Putamen (tissue), 1 donor: ENCODE data around the gene JUP.

Source experiments
- DNase-seq: peaks from one replicate; pipeline ENCODE4 v3.0.0-alpha.2; 2016; ENCODE audit warnings: low spot score

The JUP gene

DNA sequence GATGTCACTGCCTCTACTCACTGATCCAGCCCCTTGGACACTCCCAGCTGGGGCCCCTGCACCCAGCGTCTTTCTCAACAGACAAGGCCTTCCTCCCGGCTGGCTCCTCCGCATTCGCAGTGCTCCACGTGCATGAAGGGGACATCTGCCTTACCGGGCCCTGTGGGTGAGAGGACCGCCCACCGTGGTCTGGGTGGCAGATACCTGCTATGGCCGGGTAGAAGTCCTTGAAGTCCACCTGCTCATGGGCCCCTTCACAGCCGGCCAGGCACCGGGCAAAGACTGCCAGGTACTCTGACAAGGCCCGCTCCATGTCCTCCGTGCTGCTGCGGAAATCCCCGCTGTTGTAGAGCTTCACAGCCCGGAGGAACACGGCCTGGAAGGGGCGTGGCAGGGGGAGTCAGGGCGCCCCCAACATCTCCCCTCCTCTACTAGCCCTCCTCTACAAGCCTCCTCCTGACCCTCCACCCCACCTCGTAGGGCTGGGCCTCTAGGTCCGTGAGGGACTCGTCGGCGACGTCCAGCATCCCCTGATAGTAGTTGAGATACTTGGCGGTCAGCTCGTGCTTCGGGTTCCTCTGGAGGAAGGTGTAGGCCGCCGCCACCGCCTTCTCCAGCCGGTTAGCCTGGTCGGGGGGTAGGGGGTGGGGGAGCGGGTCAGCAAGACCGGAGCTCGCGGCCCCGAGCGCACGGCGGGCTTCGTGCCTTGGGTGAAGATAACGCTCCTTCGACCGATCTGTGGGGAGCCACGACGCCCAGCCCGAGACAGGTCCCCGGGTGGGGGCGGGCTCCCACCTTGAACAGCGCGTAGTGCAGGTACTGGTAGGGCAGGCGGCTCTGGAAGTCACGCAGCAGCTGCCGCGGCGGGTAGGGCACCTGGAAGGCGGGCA is 24.4 kb upstream of the JUP start:
- DNase-seq, result no peak

DNA sequence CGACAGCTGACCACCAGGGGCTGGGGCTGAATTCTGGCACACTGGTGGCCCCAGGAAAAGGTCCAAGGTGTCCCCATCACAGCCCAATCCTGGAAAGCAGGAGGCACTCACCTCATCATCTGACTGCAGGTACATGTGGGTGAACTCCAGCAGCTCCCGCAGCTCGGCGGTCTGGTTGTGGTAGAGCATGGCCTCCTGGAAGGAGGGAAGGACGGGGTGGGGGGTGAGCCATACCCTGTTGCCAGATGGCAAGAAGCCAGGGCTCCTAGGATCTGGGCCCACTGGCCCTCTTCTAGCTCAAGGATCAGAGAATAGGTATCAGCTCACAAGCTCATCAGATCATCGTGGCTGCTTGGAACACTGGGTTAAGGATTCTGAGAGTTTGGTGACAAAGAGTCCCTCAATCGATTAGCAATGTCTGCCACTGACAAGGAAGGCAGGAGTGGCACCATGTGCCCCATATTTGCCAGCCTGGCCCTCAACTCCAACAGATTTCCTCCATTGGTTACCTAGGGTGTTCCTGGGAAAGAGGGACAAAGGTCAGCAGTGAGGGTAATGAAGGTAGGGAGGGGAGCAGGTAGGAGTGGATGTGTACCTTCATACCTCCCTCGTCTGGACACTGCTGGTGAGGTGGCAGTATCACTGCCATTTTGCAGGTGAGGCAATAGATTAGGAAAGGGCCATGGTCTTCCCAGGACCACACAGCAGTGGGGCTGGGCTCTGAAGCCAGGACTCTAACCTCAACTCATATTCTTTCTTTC is 20.4 kb upstream of the JUP start:
- DNase-seq, result no peak

GRCh38 chr17:41803049-41804020 is 16.8 kb upstream of the JUP start:
- no peak for DNase-seq

GRCh38 chr17:41801374-41802271 is 15.1 kb upstream of the JUP start:
- peak; percentile 61 for DNase-seq

DNA sequence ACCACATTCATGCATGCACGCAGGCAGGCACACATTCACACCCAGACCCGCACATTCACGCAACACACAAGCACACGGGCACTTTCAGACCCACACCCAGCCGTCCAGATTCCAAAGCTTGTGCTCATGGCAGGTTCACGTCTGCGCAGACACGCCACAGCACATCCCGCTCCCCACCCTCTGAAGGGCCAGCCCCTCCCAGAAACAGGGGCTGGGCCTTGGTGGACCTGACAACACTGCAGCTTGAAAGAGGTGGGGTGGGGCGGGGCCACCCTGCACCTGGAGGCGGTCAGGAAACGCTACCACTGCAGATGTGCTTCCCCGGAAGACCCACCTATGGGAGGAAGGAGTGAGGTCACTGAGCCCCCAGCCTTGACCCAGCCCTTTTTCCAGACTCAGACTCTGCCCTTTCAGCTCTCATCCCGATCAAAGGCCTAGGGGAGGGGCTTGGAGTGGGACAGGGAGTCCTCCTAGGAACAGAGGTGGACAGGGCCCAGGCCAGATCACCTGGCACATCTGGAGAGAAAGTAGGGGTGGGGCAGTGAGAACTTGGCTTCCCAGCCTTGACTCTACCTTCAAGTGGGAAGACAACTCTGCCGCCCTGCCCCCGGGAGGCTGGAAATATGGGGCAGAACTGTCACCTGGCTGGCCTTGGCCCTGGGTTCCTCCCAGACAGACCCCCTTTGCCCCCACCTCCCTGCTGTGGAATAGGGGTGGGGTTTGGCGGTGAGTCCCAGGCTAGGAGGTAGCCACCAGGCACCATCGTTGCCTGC is 14.3 kb upstream of the JUP start:
- DNase-seq, result no peak

- no peak for DNase-seq
Observed at GRCh38 chr17:41799366-41799765, 12.9 kb upstream of the JUP start.

GRCh38 chr17:41797377-41797776 is 10.9 kb upstream of the JUP start:
- no peak for DNase-seq

GRCh38 chr17:41796121-41796895 is 9.8 kb upstream of the JUP start:
- no peak for DNase-seq

DNA sequence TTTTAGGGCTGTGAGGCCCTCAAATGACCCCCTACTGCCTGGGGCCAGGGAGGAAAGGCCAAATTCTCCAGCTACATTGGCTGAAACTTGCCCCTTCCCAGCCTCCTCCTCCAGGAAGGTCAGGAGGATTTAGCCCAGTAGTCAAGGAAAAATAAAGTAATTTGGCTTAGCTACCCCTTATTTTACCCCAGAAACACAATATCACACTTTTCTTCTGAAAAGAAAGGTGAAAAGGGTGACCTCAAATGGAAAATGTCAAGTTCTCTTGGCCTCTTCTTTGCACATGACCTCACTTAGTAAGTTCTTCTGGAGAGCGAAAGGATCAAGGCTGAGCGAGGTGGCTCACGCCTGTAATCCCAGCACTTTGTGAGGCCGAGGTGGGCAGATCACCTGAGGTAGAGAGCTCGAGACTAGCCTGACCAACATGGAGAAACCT is 8.0 kb upstream of the JUP start:
- DNase-seq, result no peak

DNA sequence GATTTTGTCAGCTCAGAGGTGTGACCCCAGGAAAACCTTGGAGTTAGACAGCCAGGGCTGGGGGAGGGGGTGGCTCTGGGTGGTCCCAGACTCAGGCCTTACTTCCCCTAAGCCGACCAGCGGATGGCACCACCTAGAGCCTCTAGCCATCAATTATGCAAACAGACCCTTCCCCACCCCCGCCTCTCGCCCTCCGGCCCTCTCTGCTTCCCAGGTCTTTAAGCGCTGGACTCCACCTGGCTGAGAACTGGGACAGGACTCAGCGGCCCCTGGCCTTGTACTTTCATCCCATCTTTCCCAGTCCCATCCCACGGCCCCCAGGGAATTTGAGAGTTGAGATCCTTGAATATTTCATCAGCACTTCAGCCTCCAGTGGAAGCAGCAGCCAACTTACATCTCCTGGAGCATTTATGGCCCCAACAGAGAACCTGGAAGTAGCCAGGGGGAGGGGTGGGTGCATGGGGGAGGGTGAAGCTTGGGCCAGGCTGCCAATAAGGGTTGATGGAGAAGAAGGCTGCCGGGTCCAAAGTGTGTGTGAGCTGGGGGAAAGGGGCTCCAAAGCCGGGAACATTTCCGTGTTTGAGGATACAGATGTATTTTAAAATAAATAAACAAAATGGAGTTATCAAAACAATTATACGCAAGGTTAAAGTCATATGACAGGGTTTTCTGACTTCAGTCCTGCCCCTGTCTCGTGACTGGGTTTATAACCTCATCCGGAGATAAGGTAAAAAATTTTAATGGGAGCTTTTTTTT is 7.5 kb upstream of the JUP start:
- DNase-seq, result no peak

DNA sequence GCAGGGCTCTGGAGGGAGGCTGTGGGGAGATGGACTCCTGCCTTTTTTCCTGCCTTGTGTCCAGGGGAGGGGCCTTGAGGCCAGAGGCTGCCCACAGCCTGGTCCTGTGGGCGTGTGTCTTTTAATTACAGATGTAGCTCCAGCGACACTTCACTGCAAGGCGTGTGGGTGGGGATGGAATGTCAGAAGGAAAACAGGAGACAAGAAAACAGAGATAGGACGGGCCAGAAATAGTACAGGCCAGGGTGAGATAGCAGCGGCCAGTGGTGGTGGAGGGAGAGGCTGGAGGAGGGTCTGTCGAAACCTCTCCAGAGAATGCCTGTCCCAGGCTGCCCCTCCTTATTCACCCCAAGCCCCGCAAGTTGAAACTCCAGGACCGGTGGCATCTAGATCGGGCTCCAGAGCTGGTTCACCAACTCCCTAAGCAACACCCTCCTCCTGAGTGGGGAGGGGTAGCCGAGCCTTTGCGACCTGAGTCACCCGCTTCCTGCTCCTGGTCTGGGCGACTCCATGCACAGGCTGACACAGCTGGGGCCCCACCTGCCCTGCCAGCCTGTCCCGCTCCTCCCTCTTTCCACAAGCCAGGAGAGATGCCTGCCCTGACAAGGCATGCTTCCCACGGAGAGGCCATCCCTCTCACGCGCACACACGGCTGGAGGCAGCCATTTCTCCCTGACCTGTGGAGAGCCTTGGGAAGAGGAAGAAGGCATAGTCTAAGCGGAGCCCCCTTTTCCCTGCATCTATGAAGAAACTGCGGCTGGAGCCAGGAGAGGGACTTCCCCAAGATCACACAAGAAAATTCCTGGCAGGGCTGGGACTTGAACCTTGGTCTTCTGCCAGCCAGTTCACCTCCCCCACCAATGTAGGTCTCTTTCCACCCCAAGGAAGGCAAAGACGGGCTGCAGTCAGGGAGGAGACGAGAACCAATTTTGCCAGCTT is 6.6 kb upstream of the JUP start:
- no peak for DNase-seq

DNA sequence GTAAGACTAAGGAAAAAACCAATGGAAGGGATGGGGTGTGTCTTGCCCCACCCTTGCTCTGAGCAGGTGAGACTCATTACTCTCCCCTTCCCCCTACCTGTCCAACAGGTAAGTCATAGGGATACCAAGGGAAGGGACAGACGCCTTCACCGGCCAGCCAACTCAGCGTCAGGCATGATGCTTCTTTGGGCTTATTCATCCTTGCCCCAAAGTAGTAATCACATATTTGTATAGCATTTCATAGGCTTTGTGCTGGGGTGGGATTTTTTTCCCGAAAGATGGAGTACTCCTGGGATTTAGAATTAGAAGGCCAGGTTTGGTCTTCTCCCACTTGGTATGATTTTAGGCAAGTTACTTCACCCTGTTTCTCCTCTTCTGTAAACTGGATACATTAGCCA is 509 bp upstream of the JUP start:
- no peak for DNase-seq

- no peak for DNase-seq
Observed at GRCh38 chr17:41785859-41786226, 668 bp downstream of the JUP start.

DNA sequence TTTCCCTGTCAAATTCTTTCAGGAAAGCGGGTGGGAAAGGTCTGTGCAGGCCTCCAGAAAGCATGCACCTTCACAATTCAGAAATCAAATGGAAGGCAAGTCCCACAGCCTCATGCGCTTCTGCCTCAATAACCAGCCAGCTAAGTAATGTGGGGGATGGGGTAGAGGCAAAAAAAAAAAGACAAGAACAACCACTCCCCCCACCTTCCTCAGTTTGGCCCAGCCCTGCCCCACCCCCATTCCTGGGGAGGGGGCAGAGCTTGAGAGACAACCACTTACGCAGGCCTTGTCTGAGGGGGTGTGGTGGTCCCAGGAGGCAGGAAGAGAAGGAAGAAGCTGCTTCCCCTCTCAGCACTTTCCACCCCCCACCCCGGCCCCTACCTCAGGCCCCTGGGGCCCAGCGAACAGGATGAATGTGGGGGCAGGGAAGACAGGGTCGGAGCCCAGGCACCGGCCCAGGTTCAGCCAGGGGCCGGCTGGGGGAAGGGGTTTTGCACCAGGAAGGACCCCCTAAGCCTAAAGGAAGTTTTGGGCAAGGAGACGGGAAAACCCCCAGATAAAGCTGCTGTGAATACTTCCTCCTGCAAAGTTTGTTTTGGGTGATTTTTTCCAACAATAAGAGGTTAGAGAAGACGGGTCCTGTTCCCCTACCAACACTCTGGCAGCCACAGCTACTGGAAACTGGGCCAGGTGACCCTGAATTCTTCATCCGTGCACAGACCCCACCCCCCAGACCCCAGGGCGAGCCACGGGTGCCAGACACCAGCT is 1.2 kb downstream of the JUP start:
- DNase-seq, result no peak

DNA sequence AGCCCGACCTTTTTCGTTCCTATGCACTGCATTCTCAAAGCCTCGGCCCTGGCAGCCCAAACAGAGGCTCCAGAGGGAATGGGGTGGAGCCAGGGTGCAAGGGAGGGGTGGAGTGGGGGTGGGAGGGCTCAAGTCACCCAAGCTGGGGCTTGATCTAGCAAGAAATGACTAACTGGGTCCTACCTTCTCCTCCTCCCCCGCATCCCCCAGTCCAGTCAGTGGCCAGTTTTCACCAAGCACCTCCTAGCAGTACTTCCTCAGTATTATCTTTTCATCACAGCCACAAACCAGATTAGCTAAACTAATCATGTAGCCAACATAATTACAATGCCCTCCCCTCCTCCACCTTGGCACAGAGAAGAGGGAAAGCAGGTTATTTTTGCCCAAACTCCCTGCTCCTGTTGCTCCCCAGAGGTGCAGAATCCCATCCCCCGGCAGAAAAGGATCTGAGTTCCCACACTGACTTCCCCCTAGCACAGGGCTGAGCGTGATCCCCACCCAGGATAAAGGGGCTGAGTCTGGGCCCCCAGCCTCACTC is 2.2 kb downstream of the JUP start:
- DNase-seq, result no peak

- no peak for DNase-seq
Observed at GRCh38 chr17:41782142-41782541, 4.4 kb downstream of the JUP start.
